NCI-H1436 (cell line): ENCODE measurements around the gene SMC2.

Experiments
- DNase-seq: peaks from one replicate; lab custom pipeline; 2025; lab: John Stamatoyannopoulos, UW

Gene SMC2

GRCh38 chr9:104107799-104108198, 13.7 kb downstream of the SMC2 start:
- DNase-seq: no peak

GRCh38 chr9:104108315-104108714, 14.2 kb downstream of the SMC2 start:
- DNase-seq: no peak

- no peak for DNase-seq
Measured at GRCh38 chr9:104110509-104110908, 16.4 kb downstream of the SMC2 start.

- DNase-seq: no peak
Measured at GRCh38 chr9:104118916-104119315, 24.8 kb downstream of the SMC2 start.

- no peak for DNase-seq
Measured at GRCh38 chr9:104121022-104121421, 26.9 kb downstream of the SMC2 start.

- DNase-seq: no peak
Measured at GRCh38 chr9:104138243-104138868, 44.2 kb downstream of the SMC2 start.

GRCh38 chr9:104142799-104143549, 48.9 kb downstream of the SMC2 start:
- DNase-seq: no peak

GRCh38 chr9:104143550-104143910, 49.4 kb downstream of the SMC2 start:
- DNase-seq: no peak

- DNase-seq: no peak
Measured at GRCh38 chr9:104144336-104144735, 50.2 kb downstream of the SMC2 start.

GRCh38 chr9:104173067-104173466, 79.0 kb downstream of the SMC2 start:
- no peak for DNase-seq

- DNase-seq: no peak
Measured at GRCh38 chr9:104177003-104177611, 83.0 kb downstream of the SMC2 start.

- DNase-seq: no peak
Measured at GRCh38 chr9:104177676-104178075, 83.6 kb downstream of the SMC2 start.
